ENCODE results near the gene ING4.

Gene ING4

DNA sequence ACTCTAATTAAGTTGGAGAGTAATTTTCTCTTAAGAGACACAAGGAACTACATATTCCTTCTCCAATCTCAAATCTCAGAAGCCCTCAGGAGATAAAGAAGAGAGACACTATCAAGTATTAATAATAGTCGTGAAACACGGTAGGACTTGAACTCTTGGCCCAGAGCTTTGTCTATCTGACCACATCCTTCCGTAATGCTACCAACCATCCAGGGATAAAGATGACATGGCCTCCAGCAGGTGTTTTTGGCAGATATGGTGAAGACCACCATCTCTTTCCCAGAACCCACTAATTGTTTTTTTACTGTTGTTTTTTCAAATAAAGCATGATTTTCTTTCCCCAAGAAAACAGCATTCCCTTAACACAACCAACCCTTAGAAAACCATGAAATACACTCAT, 22.9 kb upstream of the ING4 start:
- no peak for DNase-seq

DNA sequence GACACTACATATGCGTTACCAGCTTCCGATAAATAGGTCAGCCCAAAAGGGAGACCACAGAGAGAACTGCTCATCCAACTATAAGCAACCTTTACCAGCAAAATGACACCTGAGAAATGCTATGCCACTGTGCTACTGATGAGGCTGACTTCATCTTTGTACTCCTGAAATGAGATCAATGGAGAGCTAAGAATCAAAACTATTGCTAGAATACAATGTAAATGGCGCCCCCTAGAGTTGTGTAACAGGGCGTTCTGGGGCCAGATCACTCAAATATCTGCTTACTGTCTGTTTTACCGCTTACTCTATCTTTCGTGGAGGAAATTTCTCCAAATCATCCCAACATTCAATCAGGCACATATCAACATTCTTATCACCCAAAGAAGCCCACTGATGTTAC, 21.7 kb upstream of the ING4 start:
- DNase-seq, result no peak

DNA sequence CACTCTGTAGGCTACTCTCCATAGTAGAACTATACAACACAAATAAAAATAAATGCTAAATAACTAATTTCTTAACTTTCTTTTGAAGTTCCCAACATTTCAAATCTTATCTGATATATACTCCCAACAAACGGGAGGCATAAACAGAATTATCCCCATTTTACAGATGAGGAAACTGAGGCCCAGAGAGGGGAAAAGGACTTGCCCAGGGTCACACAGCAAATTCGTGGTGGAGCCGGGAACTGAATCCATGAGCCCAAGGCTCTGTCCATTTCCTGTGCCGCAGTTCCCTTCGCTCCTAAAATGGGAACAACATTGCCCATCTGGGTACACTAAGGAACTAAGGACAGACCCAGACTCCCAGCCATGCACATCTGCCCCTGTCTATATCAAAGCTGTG, 14.0 kb upstream of the ING4 start:
- no peak for DNase-seq

DNA sequence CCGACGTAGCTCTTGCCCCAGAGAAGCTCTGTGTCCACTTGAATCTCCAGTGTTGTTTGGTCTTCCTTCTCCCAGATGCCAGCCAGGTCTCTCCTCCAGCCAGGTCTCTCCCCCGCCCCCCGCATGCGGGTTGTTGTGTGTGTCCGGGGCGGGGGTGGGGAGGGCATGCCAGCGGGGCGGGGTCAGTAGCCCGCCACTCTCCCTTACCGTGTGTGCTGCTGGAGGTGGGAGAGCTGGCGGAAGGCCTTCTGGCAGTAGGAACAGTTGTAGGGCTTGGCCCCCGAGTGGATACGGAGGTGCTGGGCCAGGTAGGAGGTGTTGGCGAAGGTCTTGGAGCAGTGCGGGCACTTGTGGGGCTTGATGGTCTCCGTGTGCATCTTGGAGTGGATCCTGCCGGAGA, 9.2 kb upstream of the ING4 start:
- no peak for DNase-seq

DNA sequence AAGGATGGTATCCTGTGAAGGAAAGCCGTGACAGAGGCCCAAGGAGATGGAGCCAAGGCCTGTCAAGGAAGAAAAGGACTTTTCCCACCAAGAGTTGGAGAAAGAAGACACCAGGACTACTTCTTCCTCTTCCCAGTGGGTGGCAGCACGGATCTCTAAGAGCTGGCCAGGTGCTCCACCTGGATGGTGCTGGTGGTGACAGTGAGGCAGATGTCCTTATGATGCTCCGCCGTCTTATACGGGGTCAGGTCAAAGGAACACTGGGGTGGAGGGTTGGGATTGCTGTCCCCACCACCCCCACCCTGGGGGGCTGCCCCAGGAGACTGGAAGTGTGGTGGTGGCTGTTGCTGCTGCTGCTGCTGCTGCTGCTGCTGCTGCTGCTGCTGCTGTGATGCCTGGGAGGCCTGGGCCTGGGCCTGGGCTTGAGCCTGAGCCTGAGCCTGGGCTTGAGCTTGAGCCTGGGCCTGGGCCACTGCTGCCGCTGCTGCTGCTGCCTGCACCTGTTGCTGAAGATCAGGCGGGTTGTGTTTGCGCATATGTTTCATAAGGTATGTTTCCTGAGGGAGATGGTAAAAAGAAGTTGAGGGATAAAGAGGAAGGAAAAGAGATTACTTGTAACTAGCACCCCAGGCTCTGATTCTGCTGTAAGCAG, 4.8 kb upstream of the ING4 start:
- no peak for DNase-seq

DNA sequence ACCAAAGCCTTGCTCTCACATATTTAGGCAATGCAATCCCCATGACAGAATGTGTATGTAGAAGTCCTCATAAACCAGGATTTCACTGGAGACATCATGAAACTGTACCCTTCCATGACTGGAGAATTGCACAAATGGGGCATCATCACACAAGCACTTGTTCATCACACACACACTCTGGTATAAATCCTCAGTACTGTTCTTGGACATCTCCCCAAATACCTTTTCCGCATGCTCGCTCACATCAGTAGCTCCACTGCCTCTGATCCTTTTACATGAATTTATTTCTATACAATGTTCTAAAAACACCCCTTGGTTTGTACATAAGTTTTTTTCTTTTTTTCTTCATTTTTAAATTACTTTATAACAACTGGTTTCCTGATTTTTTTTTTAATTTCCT, 3.3 kb upstream of the ING4 start:
- DNase-seq, result no peak

DNA sequence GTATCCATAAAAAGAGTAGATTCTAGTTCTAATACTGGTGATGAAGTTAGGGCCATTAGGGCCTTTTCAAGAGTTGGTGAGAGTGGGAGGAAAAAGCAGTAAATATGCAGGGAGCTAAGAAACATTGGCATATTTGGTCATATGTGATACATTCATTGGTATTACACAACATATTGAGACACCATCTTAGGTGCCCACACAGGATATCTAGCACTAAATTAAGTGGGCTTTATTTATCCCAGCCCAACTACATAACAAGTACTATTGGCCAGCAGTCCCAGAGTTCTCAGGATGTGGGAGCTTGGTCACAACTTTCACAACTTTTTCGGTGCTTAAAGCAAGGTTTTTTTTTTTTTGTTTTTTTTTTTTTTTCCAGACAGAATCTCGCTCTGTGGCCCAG, 2.0 kb upstream of the ING4 start:
- no peak for DNase-seq

DNA sequence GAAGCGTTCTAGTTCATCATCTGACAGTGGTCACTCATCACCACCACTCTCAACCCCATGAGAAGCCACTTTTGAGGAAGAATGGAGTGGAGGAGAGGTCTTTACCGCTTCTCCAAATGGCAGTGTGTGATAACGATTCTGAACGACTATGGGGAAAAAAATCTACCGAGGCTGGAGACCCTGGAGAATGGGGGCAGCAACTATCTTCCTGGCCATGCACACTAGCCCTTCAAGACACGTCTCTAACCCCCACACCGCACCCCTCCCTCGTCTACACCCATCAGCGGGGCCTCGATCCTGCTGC, 365 bp downstream of the ING4 start:
- no peak for DNase-seq

DNA sequence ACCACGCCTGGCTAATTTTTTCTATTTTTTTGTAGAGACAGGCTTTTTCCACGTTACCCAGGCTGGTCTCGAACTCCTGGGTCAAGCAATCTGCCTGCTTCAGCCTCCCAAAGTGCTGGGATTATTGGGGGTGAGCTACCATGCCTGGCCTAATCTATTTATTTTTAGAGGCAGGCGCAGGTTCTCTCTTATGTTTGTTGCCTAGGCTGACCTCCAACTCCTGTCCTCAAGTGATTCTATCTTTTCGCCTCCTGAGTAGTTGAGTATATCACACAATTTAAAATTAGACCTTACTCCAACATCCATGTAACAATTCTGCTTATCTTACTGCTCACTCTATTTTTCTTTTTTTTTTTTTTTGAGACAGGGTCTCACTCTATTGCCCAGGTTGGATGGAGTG, 8.9 kb downstream of the ING4 start:
- no peak for DNase-seq

DNA sequence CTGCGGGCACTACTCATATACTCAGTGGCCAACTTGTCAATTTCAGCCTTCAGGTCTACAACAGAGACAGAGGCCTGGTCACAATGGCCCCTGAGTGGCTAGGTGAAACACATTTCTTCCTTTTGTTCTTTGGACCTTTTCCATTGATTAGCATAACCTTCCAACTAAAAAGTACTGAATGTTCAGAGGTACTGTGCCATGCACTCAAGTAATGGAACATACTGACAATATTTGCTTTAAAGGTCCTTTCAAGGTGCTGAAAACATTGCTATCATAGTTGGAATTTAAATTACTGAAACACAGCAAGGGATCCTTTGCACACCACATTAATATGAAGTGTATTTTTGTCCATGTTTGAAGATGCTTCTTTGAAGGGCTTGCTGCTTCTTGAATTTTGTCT, 9.6 kb downstream of the ING4 start:
- DNase-seq, result no peak

DNA sequence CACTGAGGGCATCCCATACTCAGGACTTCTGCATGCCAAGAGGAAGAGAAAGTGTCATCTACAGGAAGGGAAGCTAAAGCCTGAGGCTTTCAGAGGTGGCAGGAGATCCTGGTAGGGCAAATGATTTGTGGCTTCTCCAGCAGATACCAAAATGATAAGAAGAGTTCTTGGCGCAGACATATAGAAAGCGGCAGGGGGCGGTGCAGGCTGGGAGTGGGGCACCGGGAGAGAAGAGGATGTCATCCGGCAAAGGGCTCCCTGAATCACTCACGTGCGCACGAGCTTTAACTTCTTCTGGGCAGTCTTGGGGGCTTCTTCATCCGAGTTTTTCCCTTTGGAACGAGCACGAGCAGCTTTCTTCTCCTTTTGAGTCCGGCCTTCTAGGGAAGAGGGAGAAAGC, 10.5 kb downstream of the ING4 start:
- no peak for DNase-seq

DNA sequence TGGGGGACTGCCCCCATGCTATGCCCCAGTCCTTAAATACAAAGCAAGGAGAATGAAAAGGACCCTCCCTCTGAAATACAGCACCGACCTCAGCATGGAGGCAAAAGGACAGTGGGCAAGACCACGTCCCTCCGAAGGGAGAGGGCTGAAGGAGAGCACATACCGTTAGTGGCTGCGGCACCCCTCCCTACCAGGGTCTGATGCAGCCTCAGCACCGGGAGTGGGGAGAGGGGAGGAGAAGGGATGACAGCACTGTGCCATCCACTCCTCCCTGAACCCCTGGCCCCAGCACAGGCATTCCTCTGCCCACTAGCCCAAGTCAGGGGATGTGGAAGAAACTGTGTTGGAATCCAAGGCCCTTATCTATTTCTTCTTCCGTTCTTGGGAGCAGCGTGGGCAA, 12.1 kb downstream of the ING4 start:
- no peak for DNase-seq

DNA sequence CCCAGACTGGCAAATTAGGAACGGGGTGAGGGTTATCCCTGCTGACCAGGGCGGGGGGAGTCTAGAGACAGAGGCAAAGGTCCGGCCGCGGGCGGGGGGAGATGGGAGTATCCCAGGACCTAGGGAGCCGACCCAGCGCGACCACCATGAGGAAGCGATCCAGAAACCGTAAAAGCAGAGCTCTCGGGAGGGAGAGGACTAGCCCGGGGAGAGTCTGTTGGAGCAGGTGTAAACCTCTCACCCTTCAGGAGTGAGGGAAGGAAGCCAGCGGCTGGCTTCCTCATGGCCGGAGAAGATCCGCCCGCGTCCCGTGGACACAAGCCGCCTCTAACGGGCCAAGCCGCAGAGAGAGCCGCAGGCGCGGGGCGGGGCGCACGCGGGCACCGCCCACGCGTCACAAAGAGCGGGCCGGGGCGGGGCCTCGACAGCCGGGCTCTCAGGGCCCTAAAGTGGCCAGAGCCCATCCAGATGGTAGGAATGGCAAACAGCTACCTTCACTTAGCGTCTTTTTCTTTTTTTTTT, 15.8 kb downstream of the ING4 start, which contains the start of gene ACRBP:
Gene ACRBP (minus strand): TSS at position 350 of the 522 bp plus-strand sequence. CDS start 66 bp downstream, at position 284.
- no peak for DNase-seq

DNA sequence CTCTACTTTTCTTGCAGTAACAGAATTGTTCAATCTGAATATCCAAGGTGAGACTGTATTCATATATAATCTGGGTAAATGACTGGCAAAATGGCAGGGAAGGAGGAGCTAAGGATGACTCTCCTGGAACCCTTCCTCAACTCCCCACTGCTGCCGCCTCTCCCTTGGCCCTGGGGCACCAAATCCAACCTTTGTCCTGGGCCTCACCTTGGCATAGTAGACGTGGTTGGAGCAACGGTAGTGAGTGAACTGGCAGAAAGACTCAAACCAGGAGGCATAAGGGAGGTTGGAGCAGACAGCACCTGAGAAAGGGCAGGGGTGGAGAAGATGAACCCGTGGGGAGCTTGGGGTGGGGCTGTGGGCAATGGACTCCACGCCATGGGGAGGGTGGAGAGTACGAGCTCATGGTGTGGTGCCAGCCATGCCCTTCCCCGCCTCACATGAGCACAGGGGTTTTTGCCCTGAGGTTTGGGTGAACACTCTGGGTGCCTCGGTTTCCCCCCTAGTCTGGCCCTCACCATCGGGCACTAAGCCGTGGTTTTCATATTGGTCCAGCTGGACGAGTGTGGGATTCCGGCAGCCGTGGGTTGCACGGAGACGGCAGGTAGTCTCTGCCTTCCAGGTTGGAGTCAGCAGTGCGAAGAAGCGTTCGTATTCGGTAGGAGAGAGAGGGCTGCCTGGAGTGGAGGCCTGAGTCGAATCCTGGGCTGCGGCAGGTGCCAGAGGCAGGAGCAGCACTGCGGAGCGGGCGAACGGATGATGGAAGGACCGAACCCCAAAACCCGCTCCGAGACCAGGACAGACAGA, 16.4 kb downstream of the ING4 start:
- no peak for DNase-seq

DNA sequence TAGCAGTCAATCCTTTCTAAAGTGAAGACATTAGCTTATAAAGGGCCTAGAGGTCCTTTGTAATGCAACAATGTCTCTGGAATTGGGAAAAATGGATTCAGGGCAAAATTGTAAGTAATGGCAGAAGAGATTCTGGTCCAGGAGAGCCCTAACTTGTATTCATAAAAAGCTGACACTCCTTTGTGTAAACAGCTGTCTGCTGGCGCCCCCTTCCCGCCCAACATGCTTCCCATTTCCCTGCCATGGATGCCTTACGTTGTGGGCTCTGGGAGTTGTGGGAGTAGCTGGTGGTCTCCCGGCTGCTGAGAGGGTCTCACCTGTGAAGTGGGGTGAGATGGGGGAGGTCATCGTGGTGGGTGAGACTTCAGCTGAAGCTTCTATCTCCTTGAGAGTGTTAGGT, 18.0 kb downstream of the ING4 start:
- DNase-seq, result no peak

DNA sequence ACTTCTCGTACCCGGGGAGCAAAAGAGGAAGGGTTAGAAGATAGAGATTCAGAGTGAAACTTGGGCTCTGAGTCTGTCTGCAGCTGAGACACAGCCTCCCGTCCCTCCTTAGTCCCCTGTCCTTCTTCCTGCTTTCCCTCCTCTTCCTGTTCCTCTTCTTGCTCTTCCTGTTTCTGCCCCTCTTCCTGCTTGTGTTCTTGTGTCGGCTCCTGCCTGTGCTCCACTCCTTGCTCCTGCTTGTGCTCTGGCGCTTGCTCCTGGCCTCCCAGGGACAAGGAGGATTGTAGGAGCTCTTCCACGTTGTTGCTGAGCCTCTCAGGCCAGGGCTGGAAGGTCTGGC, 18.7 kb downstream of the ING4 start:
- no peak for DNase-seq

DNA sequence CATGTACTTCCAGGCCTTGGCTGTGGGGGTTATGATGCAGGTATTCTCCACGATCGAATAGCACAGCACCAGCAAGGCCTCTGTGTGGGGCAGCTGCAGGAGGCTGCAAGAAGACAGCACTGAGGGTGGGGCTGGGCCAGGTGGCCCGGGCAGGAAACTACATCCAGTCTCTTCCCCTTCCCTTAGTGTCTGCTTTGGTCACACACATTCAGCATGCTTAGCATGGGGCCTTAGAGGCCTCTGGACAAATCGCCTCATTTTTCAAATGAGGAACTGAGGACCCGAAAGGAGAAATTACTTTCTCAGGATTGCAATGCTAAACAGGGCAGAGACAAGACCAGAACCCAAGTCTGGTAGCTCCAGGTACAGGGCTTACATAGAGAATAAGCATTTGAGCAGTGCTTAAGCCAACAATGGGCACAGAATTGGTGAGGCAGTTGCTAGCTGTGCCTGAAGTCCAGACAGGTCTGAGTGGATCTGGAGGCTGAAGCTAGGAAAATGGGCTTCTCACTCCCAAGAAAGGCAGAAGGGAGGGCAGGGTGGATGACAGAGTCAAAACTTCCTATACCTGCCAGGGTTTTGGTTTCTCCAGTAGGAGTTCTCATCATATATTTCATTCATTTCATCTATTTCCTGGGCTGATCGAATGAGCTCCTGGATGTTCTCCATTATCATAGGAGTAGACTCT, 19.2 kb downstream of the ING4 start:
- no peak for DNase-seq

DNA sequence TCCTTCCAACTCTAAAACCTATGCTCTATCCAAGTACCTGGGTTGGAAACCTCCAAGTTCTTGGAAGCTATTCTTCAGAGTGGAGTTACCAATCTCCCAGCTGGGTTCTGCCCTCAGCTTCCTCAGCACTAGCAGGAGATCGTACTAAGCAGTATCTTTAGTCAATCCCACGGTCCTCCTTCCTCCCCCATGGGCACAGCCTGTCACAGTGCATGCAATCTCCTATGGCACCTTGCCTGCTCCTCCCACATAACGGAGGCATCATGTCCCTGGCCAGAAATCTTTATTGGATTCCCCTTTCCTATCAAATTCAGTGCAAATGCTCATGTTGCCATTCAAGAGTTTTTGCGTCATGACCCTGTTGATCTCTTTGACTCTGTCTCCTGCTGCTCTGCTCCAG, 21.8 kb downstream of the ING4 start:
- no peak for DNase-seq

DNA sequence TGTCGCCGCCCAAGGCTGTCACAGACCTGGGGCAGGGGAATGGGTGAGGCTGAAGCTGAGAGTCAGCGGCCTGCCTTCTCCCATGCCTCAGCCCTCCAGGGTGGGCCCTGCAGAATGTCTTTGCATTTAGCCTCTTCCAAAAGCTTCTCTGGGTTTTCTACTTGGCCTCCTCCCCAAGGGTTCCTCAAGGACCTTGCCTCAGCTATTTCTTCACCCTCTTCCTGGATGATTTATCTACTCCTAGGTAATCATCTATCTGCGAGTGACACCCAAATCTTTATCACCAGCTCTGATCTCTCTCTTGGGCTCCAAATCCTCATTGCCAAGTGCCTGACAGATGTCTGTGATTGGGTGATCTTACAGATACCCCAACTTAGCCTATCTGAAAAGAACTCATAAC, 22.4 kb downstream of the ING4 start:
- no peak for DNase-seq

DNA sequence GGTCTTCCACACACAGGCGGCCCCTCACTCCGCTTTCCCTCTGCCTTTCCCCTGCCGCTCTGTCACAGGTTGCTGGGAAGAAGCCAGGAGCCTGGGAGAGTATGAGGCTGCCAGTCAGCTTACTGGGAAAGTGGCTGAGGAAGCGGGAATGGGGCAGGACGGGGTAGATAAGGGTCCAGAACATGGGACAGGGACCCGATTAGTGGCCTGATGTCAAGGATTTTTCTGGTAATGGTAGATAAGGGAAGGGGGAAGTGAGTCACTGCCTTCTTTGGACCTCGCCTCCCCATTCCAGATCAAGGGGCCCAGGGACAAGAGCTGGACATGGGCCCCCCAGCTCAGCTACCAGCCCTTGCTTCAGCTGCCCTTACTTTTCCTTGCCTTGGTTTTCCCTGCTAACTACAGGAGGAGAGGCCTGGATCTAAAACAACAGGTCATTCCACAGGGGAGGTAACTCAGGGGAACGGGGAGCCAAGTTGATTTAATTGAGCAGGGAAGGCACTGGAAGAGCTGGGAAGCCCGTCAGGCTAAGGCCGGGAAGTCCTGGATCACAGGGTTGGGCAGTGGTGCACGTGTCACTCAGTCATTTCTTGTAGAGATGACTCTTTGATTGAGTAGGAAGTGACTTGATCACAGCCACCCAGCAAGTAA, 23.6 kb downstream of the ING4 start:
- DNase-seq, result no peak

DNA sequence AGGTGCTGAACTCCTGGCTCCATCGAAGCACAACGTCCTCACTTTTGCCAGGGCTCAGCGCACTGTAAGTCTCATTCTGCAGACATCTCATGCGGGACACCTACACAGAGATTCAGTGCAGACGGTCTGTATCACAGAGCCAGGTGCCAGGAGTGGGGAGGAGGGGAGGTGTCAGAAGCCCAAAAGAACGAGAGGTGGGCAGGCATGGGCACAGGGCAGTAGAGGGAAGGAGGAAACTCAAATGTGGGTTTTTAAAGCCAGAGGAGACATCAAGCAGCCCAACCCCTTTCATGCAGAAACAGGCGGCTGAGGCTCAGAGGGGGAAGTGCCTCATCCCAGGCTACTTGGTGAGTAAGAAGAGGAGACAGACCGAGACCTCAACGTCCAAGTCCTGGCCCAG, 24.6 kb downstream of the ING4 start:
- no peak for DNase-seq

DNA sequence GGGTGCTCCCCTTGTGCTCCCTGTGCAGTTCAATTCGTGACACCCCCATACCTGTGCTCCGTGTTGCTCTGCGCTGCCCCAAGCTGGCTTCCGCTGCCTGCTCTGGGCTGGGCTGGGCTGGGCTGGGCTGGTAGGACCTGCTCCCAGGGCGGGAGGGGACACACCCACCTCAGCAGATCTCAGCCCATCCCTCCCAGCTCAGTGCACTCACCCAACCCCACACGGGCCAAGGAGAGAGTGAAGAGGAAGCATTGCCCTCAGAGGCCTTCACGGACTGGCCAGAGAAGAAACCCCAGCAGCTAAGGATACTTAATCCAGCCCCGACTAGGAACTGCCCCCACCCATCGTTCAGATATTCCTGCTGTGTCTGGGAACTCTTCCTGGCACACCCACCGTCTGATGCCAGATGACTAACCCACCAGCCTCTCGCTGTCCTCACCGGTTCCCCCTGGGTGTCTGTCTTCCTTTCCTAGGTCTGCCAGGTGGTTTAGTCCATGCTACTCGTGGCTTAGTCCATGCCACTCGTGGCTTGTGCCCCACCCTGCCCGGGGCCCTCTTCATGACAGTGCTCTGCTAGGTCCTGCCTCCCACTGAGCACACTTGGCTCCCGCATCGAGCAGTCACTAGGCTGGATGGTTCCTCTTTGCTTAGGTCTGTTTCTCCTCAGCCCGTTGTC, 26.9 kb downstream of the ING4 start, which contains the start of gene LPAR5:
Gene LPAR5 (minus strand): TSS at position 104 of the 676 bp plus-strand sequence. CDS start 14,711 bp downstream, outside the sequence.
- DNase-seq, result no peak

DNA sequence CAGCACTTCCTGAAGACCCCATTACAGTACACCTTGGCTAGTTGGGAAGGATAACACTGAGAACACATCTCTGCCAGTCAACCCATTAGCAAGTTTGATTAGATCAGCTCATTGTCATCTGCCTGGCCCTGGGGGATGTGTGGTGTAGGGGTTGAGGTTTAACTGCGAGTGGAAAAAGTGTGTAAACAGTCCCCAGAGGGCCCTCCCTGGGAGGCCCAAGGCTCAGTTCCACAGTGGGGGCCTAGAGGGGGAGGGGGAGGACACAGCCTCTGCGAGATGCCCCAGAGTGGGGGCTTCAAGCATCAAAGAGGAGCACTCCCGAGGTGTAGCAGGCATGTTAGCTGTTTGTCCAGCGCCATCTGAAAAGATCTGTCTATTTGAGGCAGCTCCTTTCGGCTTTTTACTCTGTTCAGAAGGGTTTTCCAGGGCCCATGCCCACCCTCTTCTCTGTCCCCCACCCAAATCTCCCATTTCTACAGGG, 27.5 kb downstream of the ING4 start:
- peak; percentile 50 for DNase-seq
